Inflammatory macrophage treated with lipopolysaccharide for 1 hour (primary cell): ENCODE data around the gene CXCR5.

Experiments used
- DNase-seq, 2 donors: peaks; one replicate each; pipeline ENCODE4 v3.0.0-alpha.2; 2020 to 2022

Gene CXCR5

DNA sequence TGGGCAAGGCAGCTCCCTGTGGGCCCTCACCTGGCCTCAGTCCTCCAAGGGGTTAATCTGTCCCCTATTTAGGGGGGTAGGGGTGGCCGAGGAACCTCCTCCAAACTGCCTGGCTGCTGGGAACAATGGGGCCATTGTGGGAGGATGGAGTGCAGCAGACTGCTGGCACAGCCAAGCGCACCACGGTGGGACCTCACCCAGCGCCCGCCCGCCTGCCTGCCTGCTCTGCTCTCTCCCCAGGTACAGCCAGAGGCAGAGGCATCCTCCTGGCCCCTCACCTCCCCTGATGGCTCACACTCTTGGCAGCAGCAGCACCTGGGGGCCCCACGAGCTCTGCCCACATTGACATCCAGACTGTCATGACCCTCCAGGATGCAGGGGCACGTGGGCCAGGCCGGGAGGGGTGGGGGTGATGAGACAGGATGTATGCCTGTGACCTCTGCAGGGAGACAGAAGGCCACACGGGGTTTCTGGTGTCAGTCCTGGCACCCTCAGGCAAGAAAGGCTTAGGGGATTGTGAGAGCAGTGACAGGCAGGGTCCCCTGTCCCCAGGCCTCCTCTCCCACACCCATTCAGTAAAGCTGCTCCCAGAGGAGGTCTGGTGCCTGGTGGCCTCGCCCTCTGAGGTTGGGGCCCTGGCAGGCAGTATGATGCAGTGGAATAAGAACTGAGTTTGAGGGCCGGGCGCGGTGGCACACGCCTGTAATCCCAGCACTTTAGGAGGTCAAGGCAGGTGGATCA is 30.7 kb downstream of the CXCR5 start:
- DNase-seq, result no peak

DNA sequence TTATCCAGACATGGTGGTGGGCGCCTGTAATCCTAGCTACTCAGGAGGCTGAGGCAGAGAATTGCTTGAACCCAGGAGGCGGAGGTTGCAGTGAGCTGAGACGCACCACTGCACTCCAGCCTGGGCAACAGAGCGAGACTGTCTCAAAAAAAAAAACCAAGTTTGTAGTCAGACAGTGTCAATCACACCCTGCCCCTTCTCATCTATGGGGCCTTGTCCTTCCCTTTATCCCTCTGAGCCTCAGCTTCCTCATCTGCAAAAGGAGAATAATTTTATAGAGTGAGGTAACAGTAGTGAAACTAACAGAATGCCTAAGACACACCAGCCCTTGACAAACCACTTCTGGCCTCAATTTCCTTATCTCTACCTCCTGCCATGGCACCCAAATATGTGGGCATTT is 31.3 kb downstream of the CXCR5 start:
- DNase-seq, result peak; percentile 48 to 55

DNA sequence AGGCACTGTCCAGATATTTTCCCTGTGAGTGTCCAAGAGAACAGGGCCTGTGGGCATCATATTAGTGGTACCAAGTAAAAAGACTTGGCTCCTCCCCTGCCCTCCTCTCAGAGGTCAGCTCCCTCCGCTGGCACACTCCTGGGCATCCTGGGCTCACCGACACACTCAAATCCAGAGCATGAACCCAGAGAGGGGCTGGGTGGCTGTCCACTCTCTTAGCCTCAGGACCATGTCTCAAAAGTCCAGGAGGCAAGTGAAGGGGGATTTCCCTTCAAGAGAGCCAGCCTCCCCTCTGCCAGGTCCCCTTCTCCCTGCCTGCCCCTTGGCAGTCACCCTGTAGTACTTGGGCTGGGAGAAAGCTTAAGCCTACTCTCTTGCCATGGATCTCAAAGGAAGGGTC is 31.7 kb downstream of the CXCR5 start:
- DNase-seq, result no peak

DNA sequence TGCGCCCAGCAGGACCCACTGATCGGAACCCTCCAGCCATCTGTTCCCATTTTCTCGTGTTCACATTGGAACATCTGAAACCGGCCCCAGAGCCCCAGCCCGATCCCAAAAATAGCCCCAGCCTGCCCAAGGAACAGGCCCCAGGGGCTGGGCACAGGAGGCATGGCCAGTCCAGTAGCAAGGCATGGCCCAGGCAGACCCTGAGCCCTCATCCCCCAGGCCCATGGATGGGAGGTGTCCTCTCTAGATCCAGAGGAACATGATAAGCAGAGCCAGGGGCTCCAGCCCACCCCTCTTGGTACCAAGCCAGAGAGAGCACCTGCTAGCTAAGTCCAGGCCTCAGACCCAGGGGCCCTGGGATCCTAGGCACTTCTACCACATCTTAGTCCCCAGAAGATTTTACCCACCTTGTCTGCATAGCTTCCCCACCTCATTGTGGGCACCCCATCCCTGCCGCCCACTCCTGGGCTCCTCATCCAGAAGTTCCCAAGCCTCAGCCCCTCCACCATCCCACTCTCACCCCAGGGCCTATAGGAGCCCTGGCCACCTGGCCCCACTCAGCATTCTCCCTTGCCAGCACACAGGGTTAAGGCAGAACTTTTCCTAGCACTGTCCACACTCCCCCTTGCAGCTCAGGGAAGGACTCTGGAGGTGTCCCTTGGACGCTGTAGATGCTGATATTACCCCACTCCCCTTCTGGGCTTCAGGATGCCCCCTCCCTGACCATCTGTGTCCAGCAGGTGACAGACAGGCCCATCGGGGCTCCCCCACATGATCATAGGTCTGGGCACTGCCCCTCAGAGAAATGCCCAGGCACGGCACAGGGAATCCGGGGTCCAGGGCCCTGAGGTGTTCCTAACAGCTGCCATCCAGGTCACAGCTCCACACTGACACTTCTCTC is 32.5 kb downstream of the CXCR5 start:
- no peak for DNase-seq

DNA sequence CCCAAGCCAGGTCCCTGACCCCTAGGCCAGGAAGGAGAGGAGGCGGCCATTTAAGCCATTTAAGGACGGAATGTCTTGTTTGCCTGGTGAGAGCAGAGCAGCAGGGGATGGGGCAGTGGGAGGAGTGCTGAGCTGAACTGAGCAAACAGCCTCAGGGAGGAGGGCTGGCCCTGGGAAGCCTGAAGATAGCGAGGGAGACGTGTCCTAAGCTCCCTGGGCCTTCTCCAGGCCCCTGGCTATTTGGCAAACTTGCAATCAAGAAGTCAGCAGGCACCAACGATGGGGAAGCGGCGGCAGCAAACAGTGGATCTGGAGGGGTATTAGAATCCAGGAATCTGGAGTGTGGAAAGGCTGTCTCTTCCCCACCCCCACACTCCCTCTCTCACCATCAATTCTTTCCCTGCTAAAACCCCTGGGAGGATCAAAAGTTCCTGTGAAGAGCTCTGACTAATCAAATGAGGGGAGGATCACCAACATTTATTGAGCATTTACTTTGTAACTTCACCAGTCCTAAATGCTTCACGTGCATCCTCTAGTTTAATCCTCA is 33.2 kb downstream of the CXCR5 start:
- no peak for DNase-seq

DNA sequence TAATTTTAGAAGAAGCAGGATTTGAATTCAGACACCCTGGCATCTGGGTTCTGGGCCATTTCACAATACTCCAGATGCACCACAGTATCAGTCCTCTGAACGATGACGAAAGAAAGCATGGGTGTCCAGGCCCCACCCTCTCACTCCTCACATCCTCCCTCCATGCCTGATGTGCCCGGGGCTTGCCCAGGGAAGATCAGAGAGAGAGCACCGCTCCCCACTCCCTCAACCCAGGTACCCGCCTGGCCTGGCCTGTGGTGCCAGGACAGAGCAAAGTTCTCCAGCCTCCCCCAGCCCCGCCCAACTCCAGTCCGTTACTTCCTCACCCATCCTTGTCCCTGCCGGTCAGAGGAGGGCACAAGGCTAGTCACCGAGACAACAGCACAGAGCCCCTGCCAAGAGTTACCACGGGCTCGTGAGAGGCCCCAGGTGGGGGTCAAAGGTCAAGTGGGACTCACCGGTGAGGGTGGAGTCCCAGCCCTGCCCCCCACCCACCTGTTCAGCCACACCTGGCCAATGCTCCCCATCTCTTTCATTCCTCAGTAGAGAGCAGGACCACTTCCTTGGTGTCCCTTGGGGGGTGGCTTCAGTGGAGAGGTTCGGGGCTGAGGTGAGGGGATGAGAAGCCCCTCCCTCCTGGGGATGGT is 33.9 kb downstream of the CXCR5 start:
- peak; percentile 74 to 86 for DNase-seq

DNA sequence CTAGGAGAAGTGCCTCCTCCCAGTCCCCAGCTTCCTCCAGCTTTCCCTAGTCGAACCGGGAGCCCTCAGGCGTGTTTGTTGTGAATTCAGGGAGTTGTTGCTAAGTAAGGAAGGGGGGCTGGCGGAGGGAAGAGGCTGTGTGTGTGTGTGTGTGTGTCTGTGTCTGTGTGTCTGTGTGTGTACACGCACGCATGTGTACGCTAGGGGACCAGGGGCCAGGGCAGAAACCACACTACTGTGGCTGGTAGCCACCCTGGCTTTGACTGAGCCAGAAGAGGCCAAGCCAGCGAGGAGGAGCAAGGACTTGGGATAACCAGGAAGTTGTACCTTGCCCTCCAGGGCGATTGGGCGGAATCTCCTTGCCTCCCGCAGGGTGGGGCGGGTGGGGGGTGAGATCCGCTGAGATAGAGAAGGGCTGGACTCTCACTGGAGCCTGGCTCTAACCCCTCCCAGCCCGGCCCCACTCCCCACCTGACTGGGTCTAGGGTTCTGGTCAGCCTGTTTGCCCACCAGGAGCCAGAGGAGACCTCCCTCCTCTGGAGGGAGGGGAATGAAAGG is 34.5 kb downstream of the CXCR5 start:
- DNase-seq, result no peak

DNA sequence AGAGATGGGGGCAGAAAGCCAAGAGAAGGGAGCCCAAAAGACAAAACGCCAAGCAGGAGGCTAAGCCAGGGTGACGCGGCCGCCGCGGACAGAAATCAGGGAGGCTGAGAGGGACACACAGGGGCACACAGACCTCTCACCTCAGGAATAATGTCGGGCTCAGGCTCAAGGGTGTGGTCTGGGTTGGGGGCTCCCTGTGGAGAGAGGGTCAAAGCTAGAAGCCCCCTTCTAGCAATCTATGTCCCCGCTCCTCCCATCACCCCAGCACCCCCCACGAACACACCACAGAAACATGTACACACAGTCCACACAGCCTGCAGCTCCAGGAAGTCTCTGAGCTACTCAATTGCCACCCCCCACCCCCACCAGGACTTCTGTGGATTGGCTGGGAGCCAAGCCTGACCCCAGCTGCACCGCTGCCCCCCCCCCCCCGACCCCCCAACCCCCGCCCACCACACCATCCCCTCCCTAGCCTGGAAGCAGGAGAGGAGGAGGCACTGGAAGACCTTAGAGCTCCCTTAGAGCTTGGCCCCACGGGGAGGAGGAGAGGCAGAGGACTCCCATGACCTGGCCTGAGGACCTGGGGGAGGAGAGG is 35.1 kb downstream of the CXCR5 start:
- no peak for DNase-seq

DNA sequence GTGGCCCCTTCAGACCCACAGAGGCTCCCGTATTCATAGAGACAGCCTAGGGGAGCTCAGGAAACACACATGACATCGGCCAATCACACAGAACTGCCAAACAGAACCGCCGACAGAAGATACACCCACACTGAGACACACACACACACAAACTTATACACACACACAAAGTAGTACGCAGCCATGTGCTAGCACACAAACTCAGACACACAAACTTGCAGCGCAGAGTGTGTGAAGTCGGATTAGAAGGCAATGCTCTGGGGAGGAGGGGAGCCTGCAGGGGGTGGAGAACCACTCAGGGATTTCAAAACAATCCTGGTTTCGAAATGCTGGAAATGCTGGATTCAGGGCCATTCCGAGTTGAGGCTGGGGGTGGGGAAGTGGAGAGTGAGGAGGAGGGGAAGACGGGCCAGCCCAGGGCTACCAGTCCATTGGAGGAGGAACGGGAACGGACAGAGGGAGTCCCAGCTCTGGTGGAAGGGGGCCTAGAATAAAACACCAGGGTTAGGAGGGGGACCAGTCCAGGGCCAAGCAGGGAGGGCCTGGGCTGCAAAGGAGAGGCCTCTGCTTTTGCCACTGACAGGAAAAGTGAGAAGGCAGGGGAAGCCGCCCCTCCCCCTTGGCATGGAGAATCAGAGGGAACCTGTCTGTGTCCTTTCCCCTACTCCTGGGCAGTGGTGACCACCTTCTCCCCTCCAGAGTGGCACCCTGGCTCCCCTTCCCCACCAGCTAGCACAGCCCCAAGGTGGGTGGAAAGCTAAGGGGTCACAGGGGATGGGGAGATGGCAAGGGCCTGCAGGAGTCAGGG is 37.6 kb downstream of the CXCR5 start:
- peak; percentile 96 to 98 for DNase-seq

DNA sequence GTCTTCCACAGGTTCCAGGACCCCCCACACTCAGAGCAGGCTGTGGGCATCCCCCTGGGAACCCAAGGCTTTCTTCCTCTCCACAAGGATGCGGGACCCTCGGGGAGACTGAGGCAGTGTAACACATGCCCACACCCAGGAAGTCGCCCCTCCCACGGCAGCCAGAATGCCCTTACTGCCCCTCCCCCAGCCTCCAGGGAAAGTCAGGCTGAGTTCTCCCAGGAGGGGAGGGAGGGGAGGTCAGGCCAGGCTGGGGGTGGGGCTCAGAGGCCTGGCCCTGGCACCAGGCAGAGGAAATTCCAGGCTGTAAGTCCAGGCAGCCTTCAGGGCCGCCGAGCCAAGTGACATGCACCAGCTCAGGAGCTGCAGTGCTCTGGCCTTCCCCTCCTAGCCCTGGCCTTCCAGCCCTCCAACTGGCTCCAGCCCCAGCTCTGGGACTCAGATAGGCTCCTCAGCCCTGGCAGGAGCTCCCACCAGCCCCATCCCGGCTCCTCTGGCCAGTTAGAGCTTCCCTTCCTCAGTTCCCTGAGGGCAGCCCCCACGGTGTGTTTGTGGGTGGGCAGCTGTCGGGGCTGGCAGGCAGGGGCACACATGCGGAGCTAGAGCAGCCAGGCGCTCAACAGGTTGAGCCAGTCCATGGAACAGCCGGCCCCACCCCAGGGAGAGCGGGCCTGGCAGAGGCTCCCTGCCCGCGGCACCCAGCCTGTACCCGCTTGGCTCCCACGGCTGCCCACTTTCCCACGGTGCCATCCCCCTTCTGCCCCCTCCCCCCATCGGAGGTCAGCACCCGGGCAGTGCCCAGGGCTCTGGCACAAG is 38.4 kb downstream of the CXCR5 start:
- DNase-seq, result peak; percentile 35 to 85

DNA sequence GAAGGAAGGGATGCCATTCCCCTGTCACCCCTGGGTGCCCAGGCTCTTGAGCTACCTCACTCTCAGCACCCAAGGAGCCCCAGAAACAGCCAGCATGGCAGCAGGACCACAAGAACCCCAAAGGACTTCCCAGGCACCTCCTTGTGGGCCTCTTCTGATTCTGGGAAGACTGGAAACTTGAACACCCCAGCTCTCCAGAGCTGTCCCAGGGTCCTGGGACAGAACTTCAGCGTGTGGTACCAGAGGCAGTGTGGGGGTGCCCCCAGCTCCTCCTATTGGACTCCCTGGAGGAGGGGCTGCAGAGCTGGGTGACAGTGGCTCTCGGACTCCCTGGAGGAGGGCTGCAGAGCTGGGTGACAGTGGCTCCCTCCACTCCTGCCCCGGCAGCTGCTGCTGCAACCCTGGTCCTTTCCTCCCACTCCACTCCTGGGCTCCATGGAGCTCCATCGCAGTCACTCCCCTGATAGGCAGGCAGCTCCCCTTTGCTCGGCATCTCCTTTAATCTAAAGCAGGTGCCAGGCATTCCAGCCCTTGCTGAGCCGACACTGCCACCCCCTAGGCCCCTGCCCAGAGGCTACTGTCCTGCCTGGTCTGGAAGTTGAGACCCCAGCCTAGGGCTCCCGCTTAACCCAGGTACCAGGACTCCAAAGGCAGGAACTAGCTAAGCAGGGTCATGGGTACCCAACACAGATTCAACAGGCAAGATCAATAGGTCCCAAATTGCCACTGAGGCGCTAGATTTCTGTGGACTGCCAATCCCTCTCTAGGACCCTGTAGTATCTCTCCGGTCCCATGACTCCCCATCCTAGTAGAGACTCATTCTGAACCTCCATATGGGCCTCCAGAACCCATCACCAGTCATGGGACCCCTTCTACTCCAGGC is 39.3 kb downstream of the CXCR5 start:
- DNase-seq, result no peak

DNA sequence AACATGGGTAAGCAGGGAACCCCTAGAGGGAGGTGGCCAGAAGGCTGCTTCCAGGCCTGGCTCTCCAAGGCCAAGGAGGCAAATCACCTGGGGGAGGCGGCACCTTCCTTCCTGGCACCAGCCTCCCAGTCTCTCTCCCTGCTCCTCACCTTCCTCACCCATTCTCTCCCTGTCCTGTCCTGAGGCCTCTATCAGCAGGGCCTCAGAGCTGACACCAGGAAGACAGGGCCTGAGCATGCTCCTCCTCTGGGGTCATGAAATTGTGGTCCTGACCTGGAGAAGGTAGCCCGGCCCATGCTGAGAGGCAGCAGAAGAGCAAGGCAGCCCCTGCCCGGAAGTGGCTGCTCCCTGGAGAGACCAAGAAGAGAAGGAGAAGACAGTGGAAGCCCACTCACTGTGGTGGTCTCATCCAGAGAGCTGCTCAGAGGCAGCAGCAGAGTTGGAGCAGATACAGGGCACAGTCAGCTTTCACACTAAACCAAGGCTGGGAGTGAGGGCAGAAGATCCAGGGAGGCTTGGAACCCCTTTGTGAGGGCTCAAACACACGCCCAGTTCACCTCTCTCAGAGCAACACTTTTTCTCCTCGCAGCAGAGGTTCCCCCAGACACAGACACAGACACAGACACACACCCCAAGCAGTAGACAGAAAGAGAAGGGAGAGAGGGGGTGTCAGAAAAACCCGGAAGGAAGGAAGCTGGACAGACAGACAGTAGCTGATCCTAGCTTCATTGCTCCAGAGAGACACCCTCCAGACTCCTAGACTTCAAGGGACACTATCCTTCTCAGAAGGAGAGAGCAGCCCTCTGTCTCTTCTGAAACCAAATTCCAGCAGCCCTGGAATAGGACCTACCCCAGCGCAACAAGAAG is 40.3 kb downstream of the CXCR5 start:
- DNase-seq, result peak; percentile 19 to 24

DNA sequence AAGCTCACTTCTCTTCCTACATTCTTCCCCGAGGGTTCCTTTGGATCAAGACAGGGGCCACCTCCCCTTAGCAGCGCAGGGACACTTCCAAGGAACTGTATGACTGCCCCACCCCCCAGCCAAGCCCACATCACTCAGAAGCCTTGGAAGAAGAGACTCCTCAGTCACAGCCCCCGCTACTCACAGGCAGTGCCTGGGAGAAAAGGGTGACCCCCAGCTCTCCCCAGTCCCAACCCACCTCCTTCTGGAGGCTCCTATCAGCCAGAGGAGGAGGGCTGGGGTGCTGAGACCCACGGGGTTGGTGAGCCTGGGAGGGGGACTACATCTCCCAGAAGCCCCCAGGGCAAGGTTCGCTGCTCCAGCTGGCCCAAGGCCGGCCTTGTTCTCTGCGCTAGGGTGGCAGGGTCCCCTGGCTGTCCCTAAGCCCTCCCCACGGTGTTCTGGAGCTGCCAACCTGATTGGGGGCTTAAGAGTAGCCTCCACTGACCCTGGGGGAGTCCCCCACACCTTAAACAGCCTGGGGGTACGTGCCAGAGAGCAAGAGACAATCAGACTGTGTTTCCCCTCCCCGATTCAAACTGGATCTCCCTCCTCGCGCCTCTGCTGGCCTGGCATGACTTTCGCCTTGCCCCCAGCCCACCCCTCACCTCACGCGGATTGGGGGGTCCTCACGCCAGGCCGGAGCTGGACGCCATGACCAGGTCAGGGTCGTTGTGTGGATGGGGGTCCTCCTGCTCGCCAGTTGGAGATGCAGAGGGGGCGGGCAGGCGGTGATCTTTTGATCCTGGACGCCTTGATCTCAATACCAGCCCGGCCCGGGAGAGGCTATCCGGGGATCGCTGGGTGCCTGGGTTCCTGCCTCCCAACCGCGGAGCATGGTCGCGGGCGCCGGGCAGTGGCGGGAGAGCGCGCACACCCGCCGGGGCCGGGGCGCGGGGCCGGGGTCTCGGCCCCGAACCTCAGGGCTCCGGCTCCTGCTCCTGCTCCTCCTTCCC is 41.2 kb downstream of the CXCR5 start:
- peak in 1 of 2 donors; percentile 31 for DNase-seq

DNA sequence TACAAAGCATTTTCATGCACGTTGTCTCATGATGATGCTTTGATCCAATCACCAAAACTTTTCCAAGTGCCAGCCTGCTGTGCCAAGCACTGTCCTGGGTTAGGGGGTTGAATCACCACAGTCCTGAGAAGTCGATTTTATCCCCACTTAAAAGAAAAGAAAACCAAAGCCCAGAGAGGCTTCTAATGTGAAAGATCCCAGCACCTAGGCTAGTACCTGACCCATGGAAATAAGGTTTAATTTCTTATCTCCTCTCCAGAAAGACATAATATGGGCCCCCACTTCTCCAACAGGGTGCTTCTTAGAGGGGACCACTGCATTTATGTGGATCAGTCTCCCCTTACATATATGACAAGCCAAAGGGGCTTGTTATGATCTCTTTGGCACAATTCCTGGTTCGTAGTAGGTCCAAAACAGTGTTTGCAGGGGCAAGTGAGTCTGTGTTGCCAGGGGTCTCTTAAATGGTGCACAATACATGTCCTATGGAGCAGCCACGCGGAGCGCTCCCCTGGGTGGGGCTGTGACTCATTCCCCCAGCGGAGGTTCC is 43.9 kb downstream of the CXCR5 start:
- DNase-seq, result no peak

DNA sequence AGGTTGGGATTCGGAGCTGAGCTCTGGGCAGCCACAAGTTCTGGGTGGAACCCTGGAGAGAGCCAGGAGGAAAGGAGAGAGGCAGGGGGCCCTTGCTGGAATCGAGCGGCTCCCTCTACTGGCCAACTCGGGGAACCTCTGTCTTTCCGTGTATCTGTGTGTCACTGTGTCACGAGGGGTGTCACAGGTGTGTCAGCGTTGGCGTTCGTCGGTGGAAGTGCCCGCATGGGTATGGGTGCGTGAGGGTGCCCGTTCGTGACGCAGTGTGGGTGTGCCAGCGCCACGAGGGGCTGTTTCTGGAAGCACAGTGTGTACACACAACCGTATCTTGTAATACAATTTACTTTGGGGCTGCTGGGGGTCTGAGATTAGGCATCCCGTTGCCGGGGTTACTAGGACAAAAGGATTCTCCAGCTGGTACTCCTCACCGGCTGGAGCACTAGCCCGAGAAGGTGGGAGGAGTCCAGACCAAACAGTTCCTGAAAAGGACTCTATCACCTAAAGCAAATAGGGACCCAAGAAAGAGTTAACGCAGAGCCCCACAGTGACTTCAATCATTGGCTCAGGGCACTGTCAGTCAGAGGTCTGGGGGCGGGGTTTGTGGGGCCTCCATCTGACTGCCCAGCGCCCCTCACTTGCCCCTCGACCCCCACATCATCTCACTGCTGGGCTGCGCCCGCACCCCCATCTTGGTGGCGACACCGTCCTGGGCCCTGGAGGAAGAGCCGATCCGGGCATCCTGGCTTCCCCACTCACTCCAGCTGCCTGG is 44.6 kb downstream of the CXCR5 start:
- DNase-seq, result peak; percentile 79 to 95

DNA sequence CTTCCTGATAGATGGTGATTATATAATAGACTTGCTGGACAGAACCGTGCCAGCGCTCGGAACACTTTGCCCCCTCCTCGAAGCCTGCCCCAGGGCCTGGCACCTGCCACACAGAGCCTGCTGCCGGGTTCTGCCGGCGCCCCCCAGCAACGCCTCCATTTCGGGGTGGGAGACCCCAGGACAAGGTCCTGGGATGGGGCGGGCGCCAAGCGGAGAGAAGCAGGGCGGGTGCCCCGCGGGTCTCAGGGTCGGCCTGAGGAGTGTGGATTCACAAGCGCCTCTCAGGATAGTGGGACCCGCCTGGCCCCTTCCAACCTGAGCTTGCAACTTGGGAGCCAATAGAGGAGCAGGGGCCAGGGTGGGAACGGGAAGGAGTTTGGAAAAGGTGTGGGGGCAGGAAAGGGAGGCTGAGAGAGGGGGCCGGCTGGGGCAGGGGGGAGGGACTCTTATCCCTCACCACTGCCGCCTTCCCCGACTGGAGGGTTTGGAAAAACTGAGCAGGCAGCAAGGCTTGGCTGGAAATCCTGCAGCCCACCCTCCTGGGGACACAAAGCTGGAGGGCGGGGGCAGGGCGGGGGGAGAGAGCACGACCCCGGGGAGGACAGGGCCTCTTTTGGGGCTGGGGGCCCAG is 45.3 kb downstream of the CXCR5 start:
- DNase-seq, result peak in 1 of 2 donors; percentile 16
